GM10248 (cell line): ENCODE results near the gene RERE.

Source experiments
- CTCF ChIA-PET: fragments of 300-600 bp; sonication (Branson Sonifier 250); formaldehyde crosslinking; extraction: SDS; loops from one replicate; lab custom pipeline; 2021; ENCODE audit warnings: antibody characterized with exemption; lab: Yijun Ruan, JAX
- POLR2A ChIA-PET: fragments of 350-650 bp; sonication (Branson Sonifier 250); formaldehyde crosslinking; extraction: SDS; loops from one replicate; lab custom pipeline; 2020; ENCODE audit warnings: antibody characterized with exemption; lab: Yijun Ruan, JAX
- DNase-seq: peaks from one replicate; pipeline ENCODE4 v3.0.0; 2012; ENCODE audit errors: extremely low spot score
- CTCF ChIP-seq: IDR thresholded peaks from 2 replicates; pipeline ENCODE4 v1.5.1; 2012; ENCODE audit warnings: mild to moderate bottlenecking, low read depth; ENCODE audit errors: extremely low read depth, missing control alignments, control extremely low read depth

Gene RERE

GRCh38 chr1:8497210-8497819 lies 320.1 kb downstream of the RERE start:
- ChIA-PET POLR2A (no interaction called here), CTCF (interaction anchor here (1.3 to 1.7 kb wide), 2 partner anchors 15 to 19 kb away, joined by 6 to 7 read pairs; no protein-coding TSS in a partner anchor)
- DNase-seq: no peak
- TF ChIP-seq CTCF: no peak

- ChIA-PET CTCF (interaction anchor here (1.7 kb wide), 1 partner anchor 19 kb away, joined by 7 read pairs; no protein-coding TSS in a partner anchor), POLR2A (no interaction called here)
- no peak for TF ChIP-seq CTCF
- no peak for DNase-seq
Measured at GRCh38 chr1:8496473-8496872, 321.0 kb downstream of the RERE start.

- DNase-seq: no peak
- ChIA-PET CTCF (interaction anchor here (1.5 kb wide), 1 partner anchor 231 kb away, joined by 3 read pairs; no protein-coding TSS in a partner anchor), POLR2A (no interaction called here)
- no peak for TF ChIP-seq CTCF
Measured at GRCh38 chr1:8495928-8496401, 321.5 kb downstream of the RERE start.

- ChIA-PET POLR2A (no interaction called here), CTCF (interaction anchor here (1.0 to 1.5 kb wide), 2 partner anchors 23 to 232 kb away, joined by 3 to 5 read pairs; no protein-coding TSS in a partner anchor)
- DNase-seq: no peak
- no peak for TF ChIP-seq CTCF
Measured at GRCh38 chr1:8494681-8495080, 322.8 kb downstream of the RERE start.

- no peak for TF ChIP-seq CTCF
- ChIA-PET CTCF (interaction anchor here (1.0 to 4.7 kb wide), 2 partner anchors 11 to 22 kb away, joined by 5 to 15 read pairs; no protein-coding TSS in a partner anchor), POLR2A (no interaction called here)
- DNase-seq: no peak
Measured at GRCh38 chr1:8493916-8494540, 323.4 kb downstream of the RERE start.

GRCh38 chr1:8487249-8487648 lies 330.2 kb downstream of the RERE start:
- DNase-seq: no peak
- TF ChIP-seq CTCF: no peak
- ChIA-PET POLR2A (no interaction called here), CTCF (no interaction called here)
